ENCODE measurements around the gene PIP4K2C.
"Not testable (repeated sequence)": the region's sequence is repeated elsewhere in the genome, so short reads cannot be mapped to it uniquely, and the experiment has no call there.

Gene PIP4K2C

GRCh38 chr12:57563358-57563757 is 27.6 kb upstream of the PIP4K2C start:
- H3K4me3 ChIP-seq (ENCODE audit: low read depth, low read length), result no peak overlapping the region
- no peak for TF ChIP-seq CTCF (IDR thresholded peaks at IDR 0.05; ENCODE audit: low read depth, low read length)

GRCh38 chr12:57564178-57564740 is 26.7 kb upstream of the PIP4K2C start:
- no peak overlapping the region for H3K4me3 ChIP-seq (ENCODE audit: low read depth, low read length)
- TF ChIP-seq CTCF (IDR thresholded peaks at IDR 0.05; ENCODE audit: low read depth, low read length), result no peak

GRCh38 chr12:57568838-57569237 is 22.2 kb upstream of the PIP4K2C start:
- TF ChIP-seq CTCF (IDR thresholded peaks at IDR 0.05; ENCODE audit: low read depth, low read length), result no peak
- no peak overlapping the region for H3K4me3 ChIP-seq (ENCODE audit: low read depth, low read length)

GRCh38 chr12:57569858-57570257 is 21.1 kb upstream of the PIP4K2C start:
- no peak for TF ChIP-seq CTCF (IDR thresholded peaks at IDR 0.05; ENCODE audit: low read depth, low read length)

GRCh38 chr12:57570438-57570837 is 20.6 kb upstream of the PIP4K2C start:
- H3K4me3 ChIP-seq (ENCODE audit: low read depth, low read length), result not testable (repeated sequence)

More at GRCh38 chr12:57569858-57570257, 21.1 kb upstream of the PIP4K2C start:
- no peak overlapping the region for H3K4me3 ChIP-seq (ENCODE audit: low read depth, low read length)

- TF ChIP-seq CTCF (IDR thresholded peaks at IDR 0.05; ENCODE audit: low read depth, low read length), result no peak
- H3K4me3 ChIP-seq (ENCODE audit: low read depth, low read length), result no peak overlapping the region
Observed at GRCh38 chr12:57571926-57572762, 18.8 kb upstream of the PIP4K2C start.

GRCh38 chr12:57574795-57575194 is 16.2 kb upstream of the PIP4K2C start:
- H3K4me3 ChIP-seq (ENCODE audit: low read depth, low read length), result no peak overlapping the region
- TF ChIP-seq CTCF (IDR thresholded peaks at IDR 0.05; ENCODE audit: low read depth, low read length), result no peak
